ENCODE data around the gene FARS2.

The FARS2 gene

DNA sequence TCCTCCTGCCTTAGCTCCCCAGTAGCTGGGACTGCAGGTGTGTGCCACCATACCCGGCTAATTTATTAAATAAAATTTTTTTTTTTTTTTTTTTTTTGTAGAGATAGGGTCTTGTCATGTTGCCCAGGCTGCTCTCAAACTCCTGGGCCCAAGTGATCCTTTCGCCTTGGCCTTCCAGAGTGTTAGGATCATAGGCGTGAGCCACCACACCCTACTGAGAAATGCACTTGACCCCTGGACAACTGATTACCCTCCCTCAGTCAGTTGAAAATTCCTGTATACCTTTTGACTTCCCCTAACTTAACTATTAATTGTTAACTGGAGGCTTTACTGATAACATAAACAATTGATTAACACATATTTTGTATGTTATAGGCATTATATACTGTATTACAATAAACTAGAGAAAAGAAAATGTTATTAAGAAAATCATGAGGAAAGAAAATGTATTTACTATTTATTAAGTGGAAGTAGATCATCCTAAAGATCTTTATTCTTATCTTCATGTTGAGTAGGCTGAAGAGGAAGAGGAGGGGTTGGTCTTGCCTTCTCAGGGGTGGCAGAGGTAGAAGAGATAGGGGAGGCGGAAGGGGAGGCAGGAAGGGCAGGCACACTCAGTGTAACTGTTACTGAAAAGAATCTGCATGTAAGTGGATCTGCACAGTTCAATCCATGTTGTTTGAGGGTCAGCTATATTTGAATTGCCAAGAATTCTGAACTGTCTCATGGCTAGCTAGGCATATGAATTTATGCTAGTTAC lies 104.3 kb downstream of the FARS2 start:
- Histone ChIP-seq H3K27ac (no peak overlapping the region), H3K4me3 (no peak overlapping the region)
- TF ChIP-seq, protein P1, sequence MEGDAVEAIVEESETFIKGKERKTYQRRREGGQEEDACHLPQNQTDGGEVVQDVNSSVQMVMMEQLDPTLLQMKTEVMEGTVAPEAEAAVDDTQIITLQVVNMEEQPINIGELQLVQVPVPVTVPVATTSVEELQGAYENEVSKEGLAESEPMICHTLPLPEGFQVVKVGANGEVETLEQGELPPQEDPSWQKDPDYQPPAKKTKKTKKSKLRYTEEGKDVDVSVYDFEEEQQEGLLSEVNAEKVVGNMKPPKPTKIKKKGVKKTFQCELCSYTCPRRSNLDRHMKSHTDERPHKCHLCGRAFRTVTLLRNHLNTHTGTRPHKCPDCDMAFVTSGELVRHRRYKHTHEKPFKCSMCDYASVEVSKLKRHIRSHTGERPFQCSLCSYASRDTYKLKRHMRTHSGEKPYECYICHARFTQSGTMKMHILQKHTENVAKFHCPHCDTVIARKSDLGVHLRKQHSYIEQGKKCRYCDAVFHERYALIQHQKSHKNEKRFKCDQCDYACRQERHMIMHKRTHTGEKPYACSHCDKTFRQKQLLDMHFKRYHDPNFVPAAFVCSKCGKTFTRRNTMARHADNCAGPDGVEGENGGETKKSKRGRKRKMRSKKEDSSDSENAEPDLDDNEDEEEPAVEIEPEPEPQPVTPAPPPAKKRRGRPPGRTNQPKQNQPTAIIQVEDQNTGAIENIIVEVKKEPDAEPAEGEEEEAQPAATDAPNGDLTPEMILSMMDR (IDR thresholded peaks at IDR 0.05): no peak
- no peak for DNase-seq (ENCODE audit: low spot score)

- TF ChIP-seq, protein P1 (IDR thresholded peaks at IDR 0.05): no peak
- no peak for DNase-seq (ENCODE audit: low spot score)
- H3K27ac ChIP-seq: no peak overlapping the region
- no peak overlapping the region for H3K4me3 ChIP-seq
These were observed 105.6 kb downstream of the FARS2 start for GRCh38 chr6:5366941-5367340.

GRCh38 chr6:5367510-5367909 lies 106.2 kb downstream of the FARS2 start:
- Histone ChIP-seq H3K27ac (no peak overlapping the region), H3K4me3 (no peak overlapping the region)
- no peak for DNase-seq (ENCODE audit: low spot score)
- TF ChIP-seq, protein P1 (IDR thresholded peaks at IDR 0.05): no peak

GRCh38 chr6:5373430-5373829 lies 112.1 kb downstream of the FARS2 start:
- TF ChIP-seq, protein P1 (IDR thresholded peaks at IDR 0.05): no peak
- DNase-seq (ENCODE audit: low spot score): no peak
- Histone ChIP-seq H3K4me3 (no peak overlapping the region), H3K27ac (no peak overlapping the region)

DNA sequence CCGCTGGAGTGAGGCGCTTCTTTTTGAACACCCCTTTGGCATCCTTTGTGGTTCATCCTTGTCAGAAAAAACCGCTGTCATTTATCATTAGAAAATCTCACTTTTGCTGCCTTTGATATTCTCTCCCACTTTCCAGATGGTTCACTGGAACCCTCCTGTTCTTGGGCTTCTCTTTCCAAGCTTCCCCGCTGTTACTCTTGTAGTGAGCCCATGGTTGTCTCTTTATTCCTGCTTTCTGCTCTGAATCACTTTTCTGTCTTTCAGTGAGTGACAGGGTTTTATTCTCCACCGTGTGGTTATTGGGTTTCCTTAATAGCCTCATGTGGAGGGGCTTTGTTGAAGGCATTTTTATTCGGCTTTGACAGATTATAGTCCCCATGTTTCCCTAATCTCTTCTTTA lies 117.0 kb downstream of the FARS2 start:
- Histone ChIP-seq H3K4me3 (no peak overlapping the region), H3K27ac (no peak overlapping the region)
- TF ChIP-seq, protein P1 (IDR thresholded peaks at IDR 0.05): no peak
- DNase-seq (ENCODE audit: low spot score): no peak

GRCh38 chr6:5379647-5380242 lies 118.4 kb downstream of the FARS2 start:
- Histone ChIP-seq H3K27ac (no peak overlapping the region), H3K4me3 (no peak overlapping the region)
- DNase-seq (ENCODE audit: low spot score): no peak
- TF ChIP-seq, protein P1 (IDR thresholded peaks at IDR 0.05): no peak

- H3K27ac ChIP-seq: no peak overlapping the region
- H3K4me3 ChIP-seq: no peak overlapping the region
- DNase-seq (ENCODE audit: low spot score): no peak
- TF ChIP-seq, protein P1 (IDR thresholded peaks at IDR 0.05): no peak
These were observed 122.5 kb downstream of the FARS2 start for GRCh38 chr6:5383856-5384255.

Measured in coronary artery (tissue), 2 donors.